Body of pancreas (tissue), 4 donors: ENCODE measurements around the gene DNALI1.

Experiments
- CTCF ChIP-seq, 7 experiments: fragments of 450-650 bp in 4 of 7; fragments of 200-600 bp in 3 of 7; sonication (generic) in 3 of 7; IDR thresholded peaks; one replicate each; pipeline ENCODE4 v1.5.1; 2016 to 2019; ENCODE audit warnings: antibody characterized with exemption in 7 of 7
- POLR2A ChIP-seq, 3 donors: fragments of 450-650 bp; IDR thresholded peaks; one replicate each; pipeline ENCODE4 v1.6.1; 2016; ENCODE audit warnings: antibody characterized with exemption in 3 of 3, mild to moderate bottlenecking in 2 of 3

- TF ChIP-seq CTCF (IDR thresholded peaks at IDR 0.05) (no peak), POLR2A (IDR thresholded peaks at IDR 0.05) (no peak)
Measured at GRCh38 chr1:37560401-37561132, 3.8 kb downstream of the DNALI1 start.
